Testis (tissue), 2 donors: Measurements from ENCODE around the gene FAM156A.
"Not testable (repeated sequence)": the region's sequence is repeated elsewhere in the genome, so short reads cannot be mapped to it uniquely, and the experiment has no call there.

Experiments
- POLR2A ChIP-seq: fragments of 450-650 bp; IDR thresholded peaks from one replicate; pipeline ENCODE4 v1.6.1; 2017; ENCODE audit warnings: antibody characterized with exemption, mild to moderate bottlenecking, moderate library complexity
- TF ChIP-seq, protein P1 (sequence below), 3 experiments: fragments of 450-650 bp in 2 of 3; fragments of 200-600 bp in 1 of 3; sonication (generic) in 1 of 3; IDR thresholded peaks; one replicate each; pipeline ENCODE4 v1.5.1; 2016 to 2019; ENCODE audit warnings: antibody characterized with exemption in 3 of 3, mild to moderate bottlenecking in 2 of 3, moderate library complexity in 1 of 3

DNA sequence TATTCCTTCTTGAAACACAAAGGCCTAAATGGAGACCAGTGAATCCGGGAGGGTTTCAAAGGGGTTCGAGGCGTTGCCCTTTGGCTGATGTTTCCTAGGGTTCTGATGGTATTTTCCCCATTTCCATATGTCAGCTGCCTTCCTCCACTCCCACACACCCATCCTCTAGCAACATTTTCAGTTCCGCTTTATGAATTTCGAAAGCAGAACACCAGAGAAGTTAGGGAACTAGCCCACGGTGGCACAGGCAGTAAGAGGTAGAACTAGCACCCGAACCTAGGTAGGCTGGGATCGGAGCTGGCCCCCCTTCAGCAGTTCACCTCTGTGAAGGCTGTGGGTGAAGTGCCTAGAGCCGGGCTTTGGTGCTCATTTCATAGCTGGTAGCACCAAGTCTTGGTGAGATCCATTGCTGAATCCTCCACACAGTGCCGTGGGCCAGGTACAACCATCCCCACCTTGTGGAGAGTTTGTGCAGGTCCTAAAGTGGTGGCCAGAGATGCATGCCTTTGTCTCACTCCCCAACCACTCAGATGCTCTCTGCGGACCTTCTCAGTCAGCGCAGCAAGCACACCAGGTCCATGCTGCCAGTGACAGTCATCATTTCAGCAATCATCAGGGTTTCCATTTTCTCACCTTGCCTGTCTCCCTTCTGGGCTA is 48.9 kb downstream of the FAM156A start:
- TF ChIP-seq, protein P1, sequence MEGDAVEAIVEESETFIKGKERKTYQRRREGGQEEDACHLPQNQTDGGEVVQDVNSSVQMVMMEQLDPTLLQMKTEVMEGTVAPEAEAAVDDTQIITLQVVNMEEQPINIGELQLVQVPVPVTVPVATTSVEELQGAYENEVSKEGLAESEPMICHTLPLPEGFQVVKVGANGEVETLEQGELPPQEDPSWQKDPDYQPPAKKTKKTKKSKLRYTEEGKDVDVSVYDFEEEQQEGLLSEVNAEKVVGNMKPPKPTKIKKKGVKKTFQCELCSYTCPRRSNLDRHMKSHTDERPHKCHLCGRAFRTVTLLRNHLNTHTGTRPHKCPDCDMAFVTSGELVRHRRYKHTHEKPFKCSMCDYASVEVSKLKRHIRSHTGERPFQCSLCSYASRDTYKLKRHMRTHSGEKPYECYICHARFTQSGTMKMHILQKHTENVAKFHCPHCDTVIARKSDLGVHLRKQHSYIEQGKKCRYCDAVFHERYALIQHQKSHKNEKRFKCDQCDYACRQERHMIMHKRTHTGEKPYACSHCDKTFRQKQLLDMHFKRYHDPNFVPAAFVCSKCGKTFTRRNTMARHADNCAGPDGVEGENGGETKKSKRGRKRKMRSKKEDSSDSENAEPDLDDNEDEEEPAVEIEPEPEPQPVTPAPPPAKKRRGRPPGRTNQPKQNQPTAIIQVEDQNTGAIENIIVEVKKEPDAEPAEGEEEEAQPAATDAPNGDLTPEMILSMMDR (IDR thresholded peaks at IDR 0.05), result not testable (repeated sequence)
- not testable (repeated sequence) for TF ChIP-seq POLR2A
